Panc1 (cell line): ENCODE measurements around the gene PTPRA. TPM values are rescaled to one million over a fixed set of nuclear protein-coding genes. Genes with fewer than 3 reads are reported as not detected.
A peak's percentile ranks its signal among the peaks of the same experiment; 100 is the strongest.

Experiments
- ATAC-seq: fragments of 200-7000 bp; cut with Tn5 transposase; 2 replicates; pipeline ENCODE4 v1.9.1; 2020; ENCODE audit warnings: mild to moderate bottlenecking, moderate library complexity
- BruUV-seq: library from RNA; stranded (reverse); fragments of 400-500 nt; replicated peaks from 2 replicates; lab custom pipeline; 2021; lab: Mats Ljungman, UMichigan
- CTCF ChIA-PET: fragments of 300-600 bp; sonication (Branson Sonifier 250); formaldehyde crosslinking; loops from one replicate; lab custom pipeline; 2022; ENCODE audit warnings: antibody characterized with exemption; lab: Charles Lee
- POLR2A ChIA-PET: fragments of 300-600 bp; sonication (Branson Sonifier 250); formaldehyde crosslinking; loops from one replicate; lab custom pipeline; 2022; ENCODE audit warnings: antibody characterized with exemption; lab: Charles Lee
- DNase-seq: peaks from one replicate; pipeline ENCODE4 v3.0.0-alpha.2; 2010; ENCODE audit warnings: low read depth, low spot score
- H3K27ac ChIP-seq: 2 replicates; pipeline ENCODE4 v1.5.1; 2011; ENCODE audit warnings: mild to moderate bottlenecking, low read length, inconsistent platforms
- H3K27me3 ChIP-seq: fragments of 200-500 bp; sonication (Bioruptor generic); 2 replicates; pipeline ENCODE4 v1.6.0; 2014; ENCODE audit warnings: low read length, inconsistent platforms; ENCODE audit not compliant: control insufficient read depth, insufficient read depth
- H3K36me3 ChIP-seq: fragments of 200-500 bp; sonication (Bioruptor generic); 2 replicates; pipeline ENCODE4 v1.5.1; 2014; ENCODE audit warnings: inconsistent platforms, mild to moderate bottlenecking, low read length, moderate library complexity; ENCODE audit not compliant: control insufficient read depth, insufficient read depth
- H3K4me1 ChIP-seq: 2 replicates; pipeline ENCODE4 v1.5.1; 2011; ENCODE audit warnings: inconsistent platforms, mild to moderate bottlenecking, low read length, moderate library complexity; ENCODE audit not compliant: control insufficient read depth, insufficient read depth
- H3K4me3 ChIP-seq, 2 experiments: 2 replicates each; pipeline ENCODE4 v1.5.1; 2011 to 2012; ENCODE audit warnings: low read depth in 2 of 2, low read length in 2 of 2, mild to moderate bottlenecking in 2 of 2, inconsistent platforms in 1 of 2, moderate library complexity in 1 of 2
- H3K9me3 ChIP-seq: fragments of 200-500 bp; sonication (Bioruptor generic); 2 replicates; pipeline ENCODE4 v1.5.1; 2014; ENCODE audit warnings: low read depth, mild to moderate bottlenecking, inconsistent platforms, low read length, moderate library complexity; ENCODE audit not compliant: control insufficient read depth, insufficient read depth
- CTCF ChIP-seq: fragments of 450-650 bp; IDR thresholded peaks from 2 replicates; pipeline ENCODE4 v1.5.1; 2017; ENCODE audit warnings: mild to moderate bottlenecking
- POLR2AphosphoS5 ChIP-seq: IDR thresholded peaks from 2 replicates; pipeline ENCODE4 v1.6.1; 2012; ENCODE audit warnings: mild to moderate bottlenecking, low read depth, low read length, moderate library complexity
- REST ChIP-seq, 2 experiments: IDR thresholded peaks; 2 replicates each; pipeline ENCODE4 v1.6.1; 2011 to 2012; ENCODE audit warnings: low read depth in 2 of 2, control low read depth in 1 of 2, low read length in 1 of 2, mild to moderate bottlenecking in 1 of 2, moderate library complexity in 1 of 2; ENCODE audit not compliant: insufficient read depth in 1 of 2
- SIN3A ChIP-seq: IDR thresholded peaks from 2 replicates; pipeline ENCODE4 v1.6.1; 2012; ENCODE audit warnings: low read depth, mild to moderate bottlenecking, low read length, moderate library complexity, borderline replicate concordance; ENCODE audit not compliant: insufficient read depth
- TCF7L2 ChIP-seq: IDR thresholded peaks from 2 replicates; pipeline ENCODE4 v1.6.1; 2011; ENCODE audit warnings: mild to moderate bottlenecking, low read depth, low read length, inconsistent platforms
- in situ Hi-C: cut with HindIII; loops from 2 replicates; pipeline ENCODE4 v1.10.0; 2016; ENCODE audit warnings: low sequenced_read_pairs, low pct_unique_long_range_greater_than_20kb
- intact Hi-C: fragments of 100-400 bp; cut with micrococcal nuclease; formaldehyde crosslinking; loops from one replicate; pipeline ENCODE4 v1.10.0; 2022; ENCODE audit not compliant: unreplicated experiment
- total RNA-seq: library from RNA; stranded (reverse); gene quantifications from one replicate; pipeline ENCODE4 v1.2.1, GENCODE V29; 2021; ENCODE audit not compliant: unreplicated experiment

PTPRA gene
- total RNA-seq, 1 experiment from 2014 or later: 56.6 TPM

DNA sequence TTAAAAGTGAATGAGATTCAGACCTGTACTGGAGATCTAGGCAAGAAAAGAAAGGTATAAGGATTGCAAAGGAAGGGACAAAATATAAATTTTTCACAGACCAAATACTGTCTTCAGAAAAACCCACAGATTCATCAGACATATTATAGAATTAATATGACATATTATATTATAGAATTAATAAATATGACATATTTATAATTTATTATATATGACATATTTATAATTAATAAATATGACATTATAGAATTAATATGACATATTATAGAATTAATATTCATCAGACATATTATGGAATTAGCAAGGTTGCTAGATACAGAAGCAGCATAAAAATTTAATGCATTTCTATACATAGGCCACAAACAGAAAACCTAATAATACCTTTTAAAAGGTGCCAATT lies 125.4 kb downstream of the PTPRA start:
- POLR2A ChIA-PET: no interaction called here
- no TSS peak for BruUV-seq
- no peaks in the 10 kb centered on the region for H3K4me1 ChIP-seq
- H3K27me3 ChIP-seq: no peaks in the 10 kb centered on the region
- CTCF ChIA-PET: no interaction called here
- H3K4me3 ChIP-seq: no peak overlapping the region
- intact Hi-C loops (no loop called here), in situ Hi-C loops (no loop called here)
- H3K27ac ChIP-seq: no peak overlapping the region
- ATAC-seq (no peak), DNase-seq (no peak)
- H3K9me3 ChIP-seq: no peaks in the 10 kb centered on the region
- H3K36me3 ChIP-seq: peaks cover 4% of the 10 kb centered on the region; the same call in 1 of the 2 replicates
- TF ChIP-seq REST (IDR thresholded peaks at IDR 0.05; ENCODE audit: insufficient read depth in 1 of 2, low read depth in 2 of 2, low read length in 1 of 2) (no peak), TCF7L2 (no peak), SIN3A (no peak), POLR2AphosphoS5 (no peak), CTCF (no peak)

GRCh38 chr20:3000852-3001523 lies 127.7 kb downstream of the PTPRA start:
- BruUV-seq: no TSS peak
- Histone ChIP-seq H3K4me3 (no peak overlapping the region), H3K4me1 (no peaks in the 10 kb centered on the region), H3K27ac (no peak overlapping the region), H3K27me3 (no peaks in the 10 kb centered on the region), H3K9me3 (no peaks in the 10 kb centered on the region), H3K36me3 (peaks cover 4% of the 10 kb centered on the region; the same call in 1 of the 2 replicates)
- ATAC-seq (no peak), DNase-seq (no peak)
- in situ Hi-C loops (no loop called here), intact Hi-C loops (no loop called here)
- TF ChIP-seq SIN3A: no peak
- TF ChIP-seq TCF7L2: no peak
- peak; percentile 10; the same call in 1 of the 2 replicates for TF ChIP-seq CTCF
- ChIA-PET POLR2A (no interaction called here), CTCF (interaction anchor here (0.7 kb wide), 1 partner anchor 129 kb away, joined by 3 read pairs; no protein-coding TSS in a partner anchor)
